ENCODE data around the gene CARF. TPM values are rescaled to one million over a fixed set of nuclear protein-coding genes. Genes with fewer than 3 reads are reported as not detected.

The CARF gene
- total RNA-seq, 1 experiment from 2014 or later, result 6.5 TPM

GRCh38 chr2:202932425-202933138, 20.5 kb downstream of the CARF start:
- Histone ChIP-seq H3K4me2 (no peak overlapping the region), H3K79me2 (ENCODE audit: low read depth) (no peaks in the 10 kb centered on the region), H3K4me3 (no peak overlapping the region), H3K27ac (no peak overlapping the region), H3K9me2 (ENCODE audit: insufficient read depth) (no peaks in the 10 kb centered on the region; the same call in 1 of the 2 replicates), H3K4me1 (replicated peaks; ENCODE audit: insufficient read depth) (no peaks in the 10 kb centered on the region), H3K27me3 (ENCODE audit: insufficient read depth, low read depth) (no peaks in the 10 kb centered on the region), H3K36me3 (ENCODE audit: low read depth) (no peaks in the 10 kb centered on the region), H3F3A (ENCODE audit: insufficient read depth, low read depth) (no peaks in the 10 kb centered on the region), H2AFZ (no peak overlapping the region), H3K9me3 (ENCODE audit: insufficient read depth, low read depth) (no peaks in the 10 kb centered on the region), H4K20me1 (ENCODE audit: insufficient read depth) (no peaks in the 10 kb centered on the region)
- no TSS peak for BruUV-seq (replicated peaks)
- DNase-seq, result no peak
- no peak for TF ChIP-seq EZH2 (IDR thresholded peaks at IDR 0.05; ENCODE audit: low read depth)
- no peak for TF ChIP-seq CTCF (conservative IDR thresholded peaks at IDR 0.05)
- ChIA-PET POLR2A (ENCODE audit: unreplicated experiment) (interaction anchor here (0.7 kb wide), 1 partner anchor 11 kb away, joined by 5 read pairs; no protein-coding TSS in a partner anchor), CTCF (no interaction called here)
- intact Hi-C loops (cut with micrococcal nuclease; ENCODE audit: unreplicated experiment), result no loop called here

GRCh38 chr2:202933139-202933510, 21.1 kb downstream of the CARF start:
- no peaks in the 10 kb centered on the region for H4K20me1 ChIP-seq (ENCODE audit: insufficient read depth)
- no peak overlapping the region for H3K4me3 ChIP-seq
- no TSS peak for BruUV-seq (replicated peaks)
- no peak overlapping the region for H2AFZ ChIP-seq
- no peak for TF ChIP-seq EZH2 (IDR thresholded peaks at IDR 0.05; ENCODE audit: low read depth)
- no peak for TF ChIP-seq CTCF (conservative IDR thresholded peaks at IDR 0.05)
- H3K36me3 ChIP-seq (ENCODE audit: low read depth), result no peaks in the 10 kb centered on the region
- CTCF ChIA-PET, result no interaction called here
- H3K4me1 ChIP-seq (replicated peaks; ENCODE audit: insufficient read depth), result no peaks in the 10 kb centered on the region
- no peaks in the 10 kb centered on the region; the same call in 1 of the 2 replicates for H3K9me2 ChIP-seq (ENCODE audit: insufficient read depth)
- intact Hi-C loops (cut with micrococcal nuclease; ENCODE audit: unreplicated experiment), result no loop called here
- H3K27ac ChIP-seq, result no peak overlapping the region
- no peaks in the 10 kb centered on the region for H3F3A ChIP-seq (ENCODE audit: insufficient read depth, low read depth)
- H3K27me3 ChIP-seq (ENCODE audit: insufficient read depth, low read depth), result no peaks in the 10 kb centered on the region
- H3K79me2 ChIP-seq (ENCODE audit: low read depth), result no peaks in the 10 kb centered on the region
- no peak overlapping the region for H3K4me2 ChIP-seq
- no peak for DNase-seq
- no peaks in the 10 kb centered on the region for H3K9me3 ChIP-seq (ENCODE audit: insufficient read depth, low read depth)
- POLR2A ChIA-PET (ENCODE audit: unreplicated experiment), result interaction anchor here (0.7 kb wide), 1 partner anchor 11 kb away, joined by 5 read pairs; no protein-coding TSS in a partner anchor

- H3K9me2 ChIP-seq (ENCODE audit: insufficient read depth), result no peaks in the 10 kb centered on the region; the same call in 1 of the 2 replicates
- no peaks in the 10 kb centered on the region for H3K79me2 ChIP-seq (ENCODE audit: low read depth)
- H2AFZ ChIP-seq, result no peak overlapping the region
- intact Hi-C loops (cut with micrococcal nuclease; ENCODE audit: unreplicated experiment), result no loop called here
- CTCF ChIA-PET, result no interaction called here
- H3K4me3 ChIP-seq, result no peak overlapping the region
- H4K20me1 ChIP-seq (ENCODE audit: insufficient read depth), result no peaks in the 10 kb centered on the region
- H3K9me3 ChIP-seq (ENCODE audit: insufficient read depth, low read depth), result no peaks in the 10 kb centered on the region
- no TSS peak for BruUV-seq (replicated peaks)
- no peak overlapping the region for H3K27ac ChIP-seq
- no peaks in the 10 kb centered on the region for H3K4me1 ChIP-seq (replicated peaks; ENCODE audit: insufficient read depth)
- POLR2A ChIA-PET (ENCODE audit: unreplicated experiment), result no interaction called here
- H3K27me3 ChIP-seq (ENCODE audit: insufficient read depth, low read depth), result no peaks in the 10 kb centered on the region
- no peak for TF ChIP-seq CTCF (conservative IDR thresholded peaks at IDR 0.05)
- no peak for TF ChIP-seq EZH2 (IDR thresholded peaks at IDR 0.05; ENCODE audit: low read depth)
- H3K36me3 ChIP-seq (ENCODE audit: low read depth), result no peaks in the 10 kb centered on the region
- DNase-seq, result no peak
- H3F3A ChIP-seq (ENCODE audit: insufficient read depth, low read depth), result no peaks in the 10 kb centered on the region
- no peak overlapping the region for H3K4me2 ChIP-seq
Measured at GRCh38 chr2:202933958-202934357, 21.9 kb downstream of the CARF start.

All from PC-9 (cell line).